ENCODE measurements around the gene ANKS6.
A peak's percentile ranks its signal among the peaks of the same experiment; 100 is the strongest.

The ANKS6 gene

GRCh38 chr9:98784831-98785806 is 11.2 kb downstream of the ANKS6 start:
- ChIA-PET CTCF (interaction anchor here (1.8 kb wide), 1 partner anchor 9 kb away, joined by 5 read pairs; no protein-coding TSS in a partner anchor), POLR2A (ENCODE audit: low non-redundant PET) (no interaction called here)
- no peak overlapping the region for H3K27ac ChIP-seq
- TF ChIP-seq, protein P1, sequence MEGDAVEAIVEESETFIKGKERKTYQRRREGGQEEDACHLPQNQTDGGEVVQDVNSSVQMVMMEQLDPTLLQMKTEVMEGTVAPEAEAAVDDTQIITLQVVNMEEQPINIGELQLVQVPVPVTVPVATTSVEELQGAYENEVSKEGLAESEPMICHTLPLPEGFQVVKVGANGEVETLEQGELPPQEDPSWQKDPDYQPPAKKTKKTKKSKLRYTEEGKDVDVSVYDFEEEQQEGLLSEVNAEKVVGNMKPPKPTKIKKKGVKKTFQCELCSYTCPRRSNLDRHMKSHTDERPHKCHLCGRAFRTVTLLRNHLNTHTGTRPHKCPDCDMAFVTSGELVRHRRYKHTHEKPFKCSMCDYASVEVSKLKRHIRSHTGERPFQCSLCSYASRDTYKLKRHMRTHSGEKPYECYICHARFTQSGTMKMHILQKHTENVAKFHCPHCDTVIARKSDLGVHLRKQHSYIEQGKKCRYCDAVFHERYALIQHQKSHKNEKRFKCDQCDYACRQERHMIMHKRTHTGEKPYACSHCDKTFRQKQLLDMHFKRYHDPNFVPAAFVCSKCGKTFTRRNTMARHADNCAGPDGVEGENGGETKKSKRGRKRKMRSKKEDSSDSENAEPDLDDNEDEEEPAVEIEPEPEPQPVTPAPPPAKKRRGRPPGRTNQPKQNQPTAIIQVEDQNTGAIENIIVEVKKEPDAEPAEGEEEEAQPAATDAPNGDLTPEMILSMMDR (conservative IDR thresholded peaks at IDR 0.05; ENCODE audit: low read depth), result no peak
- no peak for DNase-seq (ENCODE audit: low spot score)

DNA sequence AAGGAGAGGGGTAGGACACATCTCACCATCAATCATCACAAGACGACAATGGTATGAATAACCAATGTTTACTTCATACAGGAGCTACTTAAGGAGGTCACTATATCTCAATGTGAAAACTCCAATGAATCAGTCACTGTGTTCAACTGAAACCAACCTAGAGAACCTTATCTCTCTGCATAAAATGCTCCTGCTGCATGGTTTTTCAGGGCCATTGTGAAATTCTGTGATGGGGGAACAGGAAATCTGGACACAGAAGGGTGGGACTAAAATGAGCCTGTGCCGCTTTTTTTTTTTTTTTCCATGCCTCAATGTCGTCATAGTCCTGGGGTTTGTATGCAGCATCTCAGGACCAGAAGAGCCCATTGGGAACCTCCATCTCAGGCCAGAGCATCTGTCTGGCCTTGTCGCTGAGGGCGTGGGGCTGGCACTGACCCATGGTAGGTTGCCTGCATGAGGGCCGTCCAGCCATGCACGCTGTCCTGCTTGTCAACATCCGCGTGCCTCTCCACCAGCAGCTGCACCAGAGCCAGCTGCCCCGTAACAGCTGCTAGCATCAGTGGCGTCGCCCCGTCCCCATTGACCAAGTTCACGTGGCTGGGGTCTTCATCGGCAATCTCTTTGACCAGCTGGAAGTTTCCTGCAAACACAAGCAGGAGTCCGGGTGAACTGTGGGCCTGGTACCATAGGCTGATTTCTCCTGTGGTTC is 12.7 kb downstream of the ANKS6 start:
- ChIA-PET CTCF (interaction anchor here (0.6 to 1.8 kb wide), 3 partner anchors 8 to 709 kb away, joined by 3 to 5 read pairs (median 4); no protein-coding TSS in a partner anchor), POLR2A (ENCODE audit: low non-redundant PET) (no interaction called here)
- TF ChIP-seq, protein P1 (conservative IDR thresholded peaks at IDR 0.05; ENCODE audit: low read depth), result no peak
- H3K27ac ChIP-seq, result no peak overlapping the region
- DNase-seq (ENCODE audit: low spot score), result no peak

GRCh38 chr9:98781588-98782383 is 14.6 kb downstream of the ANKS6 start:
- DNase-seq (ENCODE audit: low spot score), result peak; percentile 98
- peak overlapping the region; percentile 62 for H3K27ac ChIP-seq
- ChIA-PET CTCF (interaction anchor here (0.5 to 2.1 kb wide), 5 partner anchors 9 to 474 kb away, joined by 3 to 10 read pairs (median 4); no protein-coding TSS in a partner anchor), POLR2A (ENCODE audit: low non-redundant PET) (no interaction called here)
- TF ChIP-seq, protein P1 (conservative IDR thresholded peaks at IDR 0.05; ENCODE audit: low read depth), result no peak

- ChIA-PET CTCF (no interaction called here), POLR2A (ENCODE audit: low non-redundant PET) (interaction anchor here (0.6 kb wide), 1 partner anchor 717 kb away, joined by 3 read pairs; no protein-coding TSS in a partner anchor)
- no peak for DNase-seq (ENCODE audit: low spot score)
- TF ChIP-seq, protein P1 (conservative IDR thresholded peaks at IDR 0.05; ENCODE audit: low read depth), result no peak
- no peak overlapping the region for H3K27ac ChIP-seq
Observed at GRCh38 chr9:98780059-98780749, 16.2 kb downstream of the ANKS6 start.

- CTCF ChIA-PET, result interaction anchor here (0.6 to 1.4 kb wide), 2 partner anchors 12 to 256 kb away, joined by 3 to 6 read pairs; no protein-coding TSS in a partner anchor
- peak overlapping the region; percentile 10; the same call in 1 of the 2 replicates for H3K27ac ChIP-seq
- POLR2A ChIA-PET (ENCODE audit: low non-redundant PET), result no interaction called here
- TF ChIP-seq, protein P1 (conservative IDR thresholded peaks at IDR 0.05; ENCODE audit: low read depth), result no peak
- DNase-seq (ENCODE audit: low spot score), result no peak
Observed at GRCh38 chr9:98778711-98779530, 17.4 kb downstream of the ANKS6 start.

All from RWPE1 (cell line).